ENCODE measurements around the gene HHAT.

DNA sequence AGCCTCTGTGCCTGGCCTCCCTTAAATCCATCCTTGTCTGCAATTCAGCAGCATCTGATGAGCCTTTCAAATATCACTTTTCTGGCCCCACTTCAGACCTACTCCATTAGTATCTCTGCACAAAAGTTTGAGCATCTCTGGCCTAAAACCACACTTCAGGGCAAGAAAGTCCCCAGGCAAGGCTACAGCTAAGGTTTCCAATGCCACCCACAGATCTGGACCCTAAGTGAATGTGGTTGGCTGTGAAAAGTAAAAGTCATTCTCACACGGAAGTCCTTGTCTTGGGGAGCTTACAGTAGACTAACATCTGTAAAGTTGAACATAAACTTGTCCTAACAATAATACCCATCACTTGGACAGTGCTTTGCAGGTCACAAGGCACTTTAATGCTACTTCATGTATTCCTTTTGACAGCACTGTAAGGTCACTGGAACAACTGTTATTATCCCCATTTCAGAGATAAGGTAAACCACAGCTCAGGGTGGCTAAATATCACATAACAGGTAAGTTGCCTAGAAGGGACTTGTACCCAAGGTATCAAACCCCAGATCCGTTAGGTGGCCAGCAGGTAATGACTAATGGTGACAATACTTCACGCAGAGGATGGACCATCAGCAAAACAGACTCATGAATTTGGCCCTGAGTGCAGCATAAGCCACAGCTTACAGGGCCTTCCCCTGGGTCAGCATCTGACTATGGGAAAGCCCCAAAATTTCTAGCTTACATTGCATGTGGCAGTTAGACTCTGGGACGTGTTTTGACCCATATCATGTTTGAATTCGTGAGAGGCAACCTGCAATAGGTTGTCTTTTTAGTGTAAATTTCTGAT lies 356.0 kb downstream of the HHAT start:
- TF ChIP-seq, protein P1, sequence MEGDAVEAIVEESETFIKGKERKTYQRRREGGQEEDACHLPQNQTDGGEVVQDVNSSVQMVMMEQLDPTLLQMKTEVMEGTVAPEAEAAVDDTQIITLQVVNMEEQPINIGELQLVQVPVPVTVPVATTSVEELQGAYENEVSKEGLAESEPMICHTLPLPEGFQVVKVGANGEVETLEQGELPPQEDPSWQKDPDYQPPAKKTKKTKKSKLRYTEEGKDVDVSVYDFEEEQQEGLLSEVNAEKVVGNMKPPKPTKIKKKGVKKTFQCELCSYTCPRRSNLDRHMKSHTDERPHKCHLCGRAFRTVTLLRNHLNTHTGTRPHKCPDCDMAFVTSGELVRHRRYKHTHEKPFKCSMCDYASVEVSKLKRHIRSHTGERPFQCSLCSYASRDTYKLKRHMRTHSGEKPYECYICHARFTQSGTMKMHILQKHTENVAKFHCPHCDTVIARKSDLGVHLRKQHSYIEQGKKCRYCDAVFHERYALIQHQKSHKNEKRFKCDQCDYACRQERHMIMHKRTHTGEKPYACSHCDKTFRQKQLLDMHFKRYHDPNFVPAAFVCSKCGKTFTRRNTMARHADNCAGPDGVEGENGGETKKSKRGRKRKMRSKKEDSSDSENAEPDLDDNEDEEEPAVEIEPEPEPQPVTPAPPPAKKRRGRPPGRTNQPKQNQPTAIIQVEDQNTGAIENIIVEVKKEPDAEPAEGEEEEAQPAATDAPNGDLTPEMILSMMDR (conservative IDR thresholded peaks at IDR 0.05; ENCODE audit: low read length) = no peak
- TF ChIP-seq EZH2phosphoT487 (IDR thresholded peaks at IDR 0.05; ENCODE audit: borderline replicate concordance) = no peak

Measured in Loucy (cell line).